Liver (tissue), 9 donors: Measurements from ENCODE around the gene DGKB. TPM values are rescaled to one million over a fixed set of nuclear protein-coding genes. Genes with fewer than 3 reads are reported as not detected.

Source experiments
- DNase-seq: peaks from one replicate; pipeline ENCODE4 v3.0.0-alpha.2; 2017; ENCODE audit warnings: low spot score
- H3K27ac ChIP-seq, 2 donors: one replicate each; pipeline ENCODE4 v1.7.0; 2013; ENCODE audit warnings: inconsistent platforms in 2 of 2, low read length in 2 of 2, control low read depth in 1 of 2, low read depth in 1 of 2, mild to moderate bottlenecking in 1 of 2
- H3K27me3 ChIP-seq, 4 donors: one replicate each; pipeline versions ENCODE4 v1.6.1 to v1.7.0; 2013; ENCODE audit warnings: low read length in 3 of 4, inconsistent platforms in 1 of 4, mild to moderate bottlenecking in 1 of 4, moderate library complexity in 1 of 4; ENCODE audit not compliant: control insufficient read depth in 4 of 4, insufficient read depth in 4 of 4
- H3K36me3 ChIP-seq, 4 donors: one replicate each; pipeline versions ENCODE4 v1.6.1 to v1.7.0; 2013; ENCODE audit warnings: low read length in 3 of 4, mild to moderate bottlenecking in 3 of 4, low read depth in 1 of 4, moderate library complexity in 1 of 4; ENCODE audit not compliant: control insufficient read depth in 4 of 4, insufficient read depth in 3 of 4
- H3K4me1 ChIP-seq, 4 donors: one replicate each; pipeline versions ENCODE4 v1.6.1 to v1.7.0; 2013; ENCODE audit warnings: low read length in 3 of 4, mild to moderate bottlenecking in 3 of 4, moderate library complexity in 1 of 4; ENCODE audit not compliant: control insufficient read depth in 4 of 4, insufficient read depth in 4 of 4
- H3K4me3 ChIP-seq, 3 donors: one replicate each; pipeline versions ENCODE4 v1.6.1 to v1.7.0; 2013; ENCODE audit warnings: low read length in 3 of 3, control low read depth in 1 of 3, low read depth in 1 of 3, mild to moderate bottlenecking in 1 of 3
- H3K9ac ChIP-seq, 2 donors: one replicate each; pipeline ENCODE4 v1.7.0; 2013; ENCODE audit warnings: low read length in 2 of 2, mild to moderate bottlenecking in 2 of 2, moderate library complexity in 2 of 2, control low read depth in 1 of 2, low read depth in 1 of 2
- H3K9me3 ChIP-seq, 4 donors: one replicate each; pipeline versions ENCODE4 v1.6.1 to v1.7.0; 2013; ENCODE audit warnings: low read length in 3 of 4; ENCODE audit not compliant: control insufficient read depth in 4 of 4
- ATF3 ChIP-seq: IDR thresholded peaks from 2 replicates; pipeline ENCODE4 v1.6.1; 2016; ENCODE audit warnings: antibody characterized with exemption
- CTCF ChIP-seq: fragments of 150-350 bp; IDR thresholded peaks from 2 replicates; pipeline ENCODE4 v1.5.1; 2017; ENCODE audit warnings: improper control_type of control experiment, low read depth, low read length; ENCODE audit not compliant: missing input control
- EGR1 ChIP-seq, 2 donors: IDR thresholded peaks; 2 replicates each; pipeline ENCODE4 v1.6.1; 2016 to 2018; ENCODE audit warnings: antibody characterized with exemption in 2 of 2, low read depth in 2 of 2
- FOXA1 ChIP-seq: IDR thresholded peaks from 2 replicates; pipeline ENCODE4 v1.6.1; 2016; ENCODE audit warnings: antibody characterized with exemption
- FOXA2 ChIP-seq: IDR thresholded peaks from 2 replicates; pipeline ENCODE4 v1.6.1; 2016; ENCODE audit warnings: antibody characterized with exemption
- GABPA ChIP-seq, 2 donors: IDR thresholded peaks in 1 of 2; conservative IDR thresholded peaks in 1 of 2; 2 replicates each; pipeline ENCODE4 v1.6.1; 2016; ENCODE audit warnings: antibody characterized with exemption in 2 of 2, mild to moderate bottlenecking in 1 of 2, moderate library complexity in 1 of 2
- HNF4A ChIP-seq, 2 donors: conservative IDR thresholded peaks; 2 replicates each; pipeline ENCODE4 v1.6.1; 2016; ENCODE audit warnings: antibody characterized with exemption in 2 of 2, mild to moderate bottlenecking in 2 of 2
- HNF4G ChIP-seq: IDR thresholded peaks from 2 replicates; pipeline ENCODE4 v1.6.1; 2016; ENCODE audit warnings: antibody characterized with exemption
- JUND ChIP-seq, 2 donors: IDR thresholded peaks; 2 replicates each; pipeline ENCODE4 v1.6.1; 2016; ENCODE audit warnings: antibody characterized with exemption in 2 of 2
- MAX ChIP-seq: IDR thresholded peaks from 2 replicates; pipeline ENCODE4 v1.6.1; 2016; ENCODE audit warnings: antibody characterized with exemption
- NR2F2 ChIP-seq: IDR thresholded peaks from 2 replicates; pipeline ENCODE4 v1.6.1; 2016; ENCODE audit warnings: antibody characterized with exemption
- RAD21 ChIP-seq, 2 donors: IDR thresholded peaks; 2 replicates each; pipeline ENCODE4 v1.6.1; 2016; ENCODE audit warnings: antibody characterized with exemption in 2 of 2, mild to moderate bottlenecking in 2 of 2
- REST ChIP-seq: IDR thresholded peaks from 2 replicates; pipeline ENCODE4 v1.6.1; 2016; ENCODE audit warnings: antibody characterized with exemption, mild to moderate bottlenecking
- RXRA ChIP-seq, 2 donors: IDR thresholded peaks; 2 replicates each; pipeline ENCODE4 v1.6.1; 2017 to 2018; ENCODE audit warnings: antibody characterized with exemption in 2 of 2, mild to moderate bottlenecking in 1 of 2
- SP1 ChIP-seq: IDR thresholded peaks from 2 replicates; pipeline ENCODE4 v1.6.1; 2018; ENCODE audit warnings: antibody characterized with exemption, mild to moderate bottlenecking
- TAF1 ChIP-seq: conservative IDR thresholded peaks from 2 replicates; pipeline ENCODE4 v1.6.1; 2016; ENCODE audit warnings: antibody characterized with exemption, mild to moderate bottlenecking
- YY1 ChIP-seq: IDR thresholded peaks from 2 replicates; pipeline ENCODE4 v1.6.1; 2016; ENCODE audit warnings: antibody characterized with exemption, mild to moderate bottlenecking
- ZBTB33 ChIP-seq: IDR thresholded peaks from 2 replicates; pipeline ENCODE4 v1.6.1; 2016; ENCODE audit warnings: antibody characterized with exemption
- WGBS: extraction: QIAGEN DNeasy Blood & Tissue Kit; methylation state at CpG from one replicate; pipeline ENCODE4 v1.1.7; 2013; 5-methylcytosine and 5-hydroxymethylcytosine counted together
- polyA plus RNA-seq, 2 donors: library from polyadenylated mRNA; stranded (reverse) in 1 of 2; unstranded in 1 of 2; fragments of 200-250 nt in 1 of 2; fragments of >200 nt in 1 of 2; fragmentation: Nextera tagmentation in 1 of 2; extraction: Ambion mirVana in 1 of 2; gene quantifications; one replicate each; pipeline versions ENCODE4 v1.2.1 to v1.2.3, GENCODE V29; 2013 to 2015
- total RNA-seq, 2 donors: library from RNA; depleted of rRNA; stranded (reverse); fragments of >200 nt; gene quantifications; one replicate each; pipeline ENCODE4 v1.2.3, GENCODE V29; 2014
- donor health status: healthy.
- donor health status: healthy.
- donor health status: healthy.
- donor health status: healthy.
- donor health status: healthy.

DGKB gene
- total and polyA plus RNA-seq, 4 donors: 0.09 to 0.42 TPM; not detected in 2

- no peaks in the 10 kb centered on the region for H3K9me3 ChIP-seq
- no peaks in the 10 kb centered on the region for H3K36me3 ChIP-seq
- H3K27me3 ChIP-seq: no peaks in the 10 kb centered on the region
- H3K4me1 ChIP-seq: no peaks in the 10 kb centered on the region
- TF ChIP-seq NR2F2 (no peak), JUND (IDR thresholded peaks at IDR 0.05) (no peak), CTCF (no peak), REST (no peak), FOXA2 (no peak), ZBTB33 (no peak), TAF1 (no peak), HNF4G (no peak), FOXA1 (no peak), RXRA (IDR thresholded peaks at IDR 0.05) (no peak), ATF3 (no peak), EGR1 (IDR thresholded peaks at IDR 0.05; ENCODE audit: low read depth in 2 of 2) (no peak), GABPA (IDR thresholded peaks at IDR 0.05 in 1 of 2, conservative IDR thresholded peaks at IDR 0.05 in 1 of 2) (no peak), SP1 (no peak)
- H3K9ac ChIP-seq: no peak overlapping the region
- no peak overlapping the region for H3K27ac ChIP-seq
- H3K4me3 ChIP-seq: no peak overlapping the region
- WGBS: 89% methylated on average over 3 of the region's 3 CpGs
- DNase-seq: no peak
Measured at GRCh38 chr7:14833707-14834106, 68.8 kb downstream of the DGKB start.

- H3K9me3 ChIP-seq: no peaks in the 10 kb centered on the region
Measured at GRCh38 chr7:14828053-14828452, 74.5 kb downstream of the DGKB start.

More at GRCh38 chr7:14828053-14828452, 74.5 kb downstream of the DGKB start:
- 89% methylated on average over 2 of the region's 2 CpGs for WGBS
- H3K9ac ChIP-seq: no peak overlapping the region
- H3K4me3 ChIP-seq: no peak overlapping the region
- no peaks in the 10 kb centered on the region for H3K4me1 ChIP-seq
- no peaks in the 10 kb centered on the region for H3K27me3 ChIP-seq
- DNase-seq: no peak
- no peak for TF ChIP-seq YY1
- no peak for TF ChIP-seq JUND (IDR thresholded peaks at IDR 0.05)
- no peak for TF ChIP-seq HNF4A (conservative IDR thresholded peaks at IDR 0.05)
- TF ChIP-seq EGR1 (IDR thresholded peaks at IDR 0.05; ENCODE audit: low read depth in 2 of 2): no peak
- no peak for TF ChIP-seq TAF1
- TF ChIP-seq MAX: no peak
- no peak for TF ChIP-seq NR2F2
- no peak for TF ChIP-seq ZBTB33
- TF ChIP-seq HNF4G: no peak
- no peak for TF ChIP-seq RAD21 (IDR thresholded peaks at IDR 0.05)
- no peak for TF ChIP-seq ATF3
- no peak for TF ChIP-seq FOXA1
- TF ChIP-seq SP1: no peak
- H3K27ac ChIP-seq: no peak overlapping the region
- no peaks in the 10 kb centered on the region for H3K36me3 ChIP-seq
